ENCODE results near the gene FANCD2.

- TF ChIP-seq CTCF (IDR thresholded peaks at IDR 0.05; ENCODE audit: poor library complexity, severe bottlenecking) (no peak), POLR2AphosphoS5 (IDR thresholded peaks at IDR 0.05) (no peak), EZH2 (IDR thresholded peaks at IDR 0.05; ENCODE audit: borderline replicate concordance, insufficient read depth, low read length, poor library complexity, severe bottlenecking) (no peak), TAF1 (IDR thresholded peaks at IDR 0.05; ENCODE audit: low read depth) (no peak), EP300 (conservative IDR thresholded peaks at IDR 0.05; ENCODE audit: poor library complexity, severe bottlenecking) (no peak), SMC3 (conservative IDR thresholded peaks at IDR 0.05; ENCODE audit: poor library complexity) (no peak), REST (IDR thresholded peaks at IDR 0.05; ENCODE audit: borderline replicate concordance) (no peak)
Measured at GRCh38 chr3:10081871-10082270, 55.6 kb downstream of the FANCD2 start.
